Measurements from ENCODE around the gene TIRAP.

DNA sequence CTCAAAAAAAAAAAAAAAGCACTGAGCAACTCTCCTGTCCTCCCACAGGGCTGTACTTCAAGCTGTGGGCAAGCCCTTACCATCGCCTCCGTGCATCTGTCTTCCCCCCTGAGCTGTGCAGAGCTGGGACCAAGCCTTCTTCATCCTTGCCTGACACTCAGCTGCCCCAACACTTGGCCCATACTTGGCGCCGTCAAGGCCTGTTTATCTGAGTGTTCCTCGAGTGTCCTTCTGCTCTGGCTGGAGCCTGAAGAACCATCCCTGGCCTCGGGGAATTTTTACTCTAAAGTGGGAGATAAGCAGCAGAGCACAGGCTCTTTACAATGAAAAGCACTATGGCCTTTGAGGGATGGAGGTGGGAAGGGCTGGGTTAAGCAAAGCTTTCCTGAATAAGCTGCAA lies 1.6 kb upstream of the TIRAP start:
- TF ChIP-seq, protein P1, sequence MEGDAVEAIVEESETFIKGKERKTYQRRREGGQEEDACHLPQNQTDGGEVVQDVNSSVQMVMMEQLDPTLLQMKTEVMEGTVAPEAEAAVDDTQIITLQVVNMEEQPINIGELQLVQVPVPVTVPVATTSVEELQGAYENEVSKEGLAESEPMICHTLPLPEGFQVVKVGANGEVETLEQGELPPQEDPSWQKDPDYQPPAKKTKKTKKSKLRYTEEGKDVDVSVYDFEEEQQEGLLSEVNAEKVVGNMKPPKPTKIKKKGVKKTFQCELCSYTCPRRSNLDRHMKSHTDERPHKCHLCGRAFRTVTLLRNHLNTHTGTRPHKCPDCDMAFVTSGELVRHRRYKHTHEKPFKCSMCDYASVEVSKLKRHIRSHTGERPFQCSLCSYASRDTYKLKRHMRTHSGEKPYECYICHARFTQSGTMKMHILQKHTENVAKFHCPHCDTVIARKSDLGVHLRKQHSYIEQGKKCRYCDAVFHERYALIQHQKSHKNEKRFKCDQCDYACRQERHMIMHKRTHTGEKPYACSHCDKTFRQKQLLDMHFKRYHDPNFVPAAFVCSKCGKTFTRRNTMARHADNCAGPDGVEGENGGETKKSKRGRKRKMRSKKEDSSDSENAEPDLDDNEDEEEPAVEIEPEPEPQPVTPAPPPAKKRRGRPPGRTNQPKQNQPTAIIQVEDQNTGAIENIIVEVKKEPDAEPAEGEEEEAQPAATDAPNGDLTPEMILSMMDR (IDR thresholded peaks at IDR 0.05) = no peak
- no peak for TF ChIP-seq POLR2A (IDR thresholded peaks at IDR 0.05)

Measured in heart left ventricle (tissue), 13 donors.